GM18873 (cell line): Measurements from ENCODE around the gene S100P.

Experiments used
- ATAC-seq: cut with Tn5 transposase; IDR thresholded peaks from one replicate; pipeline ENCODE4 v1.9.1; 2021; ENCODE audit warnings: mild to moderate bottlenecking, moderate library complexity, moderate number of reproducible peaks; ENCODE audit not compliant: unreplicated experiment, low FRiP score

The S100P gene

DNA sequence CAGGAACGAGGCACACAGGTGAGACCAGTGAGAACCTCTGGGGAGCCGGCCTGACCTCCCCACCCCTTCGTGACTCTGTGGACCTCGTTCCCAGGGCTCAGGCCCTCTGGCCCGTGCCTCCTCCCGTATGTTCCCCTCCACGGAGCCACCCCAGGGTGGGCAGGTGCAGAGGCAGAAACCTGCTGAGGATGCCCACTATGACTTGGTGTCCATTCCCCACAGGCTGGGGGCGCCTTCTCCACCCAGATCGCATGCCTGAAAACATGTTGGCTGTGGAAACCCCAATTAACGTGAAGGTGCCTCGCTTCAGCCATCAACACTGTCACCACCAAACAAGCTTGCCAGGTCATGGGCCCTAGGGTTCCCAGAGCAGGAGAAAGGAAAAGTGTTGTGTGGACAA is 49.3 kb downstream of the S100P start:
- no peak for ATAC-seq
